ENCODE measurements around the gene HNRNPF.

GRCh38 chr10:43344051-43344450, 64.9 kb downstream of the HNRNPF start:
- TF ChIP-seq CTCF (IDR thresholded peaks at IDR 0.05) (no peak), POLR2A (IDR thresholded peaks at IDR 0.05) (no peak)

All from esophagus squamous epithelium (tissue), 4 donors.